GM20000 (cell line): ENCODE data around the gene CEP72.

Experiments used
- DNase-seq: peaks from one replicate; pipeline ENCODE4 v3.0.0; 2012; ENCODE audit warnings: low spot score
- TF ChIP-seq, protein P1 (sequence below): IDR thresholded peaks from 2 replicates; pipeline ENCODE4 v1.5.1; 2012; ENCODE audit warnings: mild to moderate bottlenecking, control low read depth; ENCODE audit errors: extremely low read depth, missing control alignments

Gene CEP72

GRCh38 chr5:645421-645820 is 33.3 kb downstream of the CEP72 start:
- TF ChIP-seq, protein P1, sequence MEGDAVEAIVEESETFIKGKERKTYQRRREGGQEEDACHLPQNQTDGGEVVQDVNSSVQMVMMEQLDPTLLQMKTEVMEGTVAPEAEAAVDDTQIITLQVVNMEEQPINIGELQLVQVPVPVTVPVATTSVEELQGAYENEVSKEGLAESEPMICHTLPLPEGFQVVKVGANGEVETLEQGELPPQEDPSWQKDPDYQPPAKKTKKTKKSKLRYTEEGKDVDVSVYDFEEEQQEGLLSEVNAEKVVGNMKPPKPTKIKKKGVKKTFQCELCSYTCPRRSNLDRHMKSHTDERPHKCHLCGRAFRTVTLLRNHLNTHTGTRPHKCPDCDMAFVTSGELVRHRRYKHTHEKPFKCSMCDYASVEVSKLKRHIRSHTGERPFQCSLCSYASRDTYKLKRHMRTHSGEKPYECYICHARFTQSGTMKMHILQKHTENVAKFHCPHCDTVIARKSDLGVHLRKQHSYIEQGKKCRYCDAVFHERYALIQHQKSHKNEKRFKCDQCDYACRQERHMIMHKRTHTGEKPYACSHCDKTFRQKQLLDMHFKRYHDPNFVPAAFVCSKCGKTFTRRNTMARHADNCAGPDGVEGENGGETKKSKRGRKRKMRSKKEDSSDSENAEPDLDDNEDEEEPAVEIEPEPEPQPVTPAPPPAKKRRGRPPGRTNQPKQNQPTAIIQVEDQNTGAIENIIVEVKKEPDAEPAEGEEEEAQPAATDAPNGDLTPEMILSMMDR = no peak
- DNase-seq = no peak

DNA sequence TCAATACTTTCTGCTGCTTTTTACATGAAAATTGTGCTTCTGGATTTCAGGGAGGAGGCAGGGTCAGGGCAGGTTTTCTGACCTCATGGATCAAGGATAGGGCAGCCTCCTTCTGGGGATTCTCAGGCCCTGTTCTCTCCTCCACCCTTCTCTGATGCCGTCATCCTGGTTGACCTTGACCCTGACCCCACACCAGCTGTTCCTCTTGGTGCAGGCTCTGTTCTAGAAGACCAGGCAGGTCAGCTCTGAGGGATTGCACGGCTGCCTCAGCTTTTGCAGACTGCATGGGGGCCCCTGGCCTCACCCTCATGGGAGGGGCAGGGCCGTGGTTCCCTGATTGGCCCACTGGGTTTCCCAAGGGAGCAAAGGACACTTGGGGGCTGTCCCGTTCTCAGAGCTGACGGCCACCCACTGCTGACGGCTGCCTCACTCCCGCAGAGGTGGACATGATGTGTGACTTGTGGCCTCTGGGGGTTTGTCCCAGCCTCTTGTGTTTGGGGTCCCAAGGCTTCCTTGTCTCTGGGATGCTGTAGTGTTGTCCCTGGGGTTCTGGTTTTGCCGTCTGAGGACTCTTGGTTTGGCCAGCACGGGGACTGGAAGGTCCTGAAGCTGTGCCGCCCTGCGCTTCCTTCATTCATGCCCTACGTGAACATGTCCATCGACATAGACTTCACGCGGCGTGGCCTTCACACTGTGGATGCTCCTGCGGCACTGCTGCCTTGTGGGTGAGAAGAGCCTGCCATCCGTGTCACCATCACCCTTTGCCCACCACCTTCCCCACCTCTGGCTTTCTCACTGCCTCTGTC is 34.5 kb downstream of the CEP72 start:
- no peak for DNase-seq
- TF ChIP-seq, protein P1 = no peak

DNA sequence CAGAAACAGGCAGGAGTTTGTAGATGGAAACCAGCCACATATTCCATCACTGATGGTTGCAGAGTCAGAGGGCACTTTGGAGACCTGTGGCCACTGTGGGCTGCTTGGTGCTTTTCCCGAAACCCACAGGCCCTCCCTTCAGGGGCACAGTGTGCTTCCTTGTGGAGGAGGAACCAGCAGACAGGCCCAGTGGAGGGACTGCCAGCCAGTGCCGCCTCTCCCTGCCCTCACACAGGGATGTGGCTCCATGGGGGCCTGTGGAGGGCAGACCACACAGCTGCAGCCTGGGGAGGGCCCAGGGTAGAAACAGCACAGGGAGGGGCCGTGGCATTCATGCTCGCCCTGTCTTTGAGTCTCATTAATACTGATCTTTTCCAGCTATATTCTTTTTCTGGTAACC is 35.2 kb downstream of the CEP72 start:
- DNase-seq = no peak
- TF ChIP-seq, protein P1 = no peak

GRCh38 chr5:647727-648126 is 35.6 kb downstream of the CEP72 start:
- DNase-seq = no peak
- TF ChIP-seq, protein P1 = no peak

- TF ChIP-seq, protein P1 = no peak
- DNase-seq = no peak
These were observed 39.3 kb downstream of the CEP72 start for GRCh38 chr5:651296-652022.

- no peak for DNase-seq
- TF ChIP-seq, protein P1 = no peak
These were observed 39.9 kb downstream of the CEP72 start for GRCh38 chr5:652023-652515.

- no peak for DNase-seq
- TF ChIP-seq, protein P1 = no peak
These were observed 40.7 kb downstream of the CEP72 start for GRCh38 chr5:652773-653350.
